HEK293T (cell line): ENCODE measurements around the gene NAV2.

Experiments used
- FOXM1 ChIP-seq: fragments of 450-650 bp; IDR thresholded peaks from 2 replicates; pipeline ENCODE4 v1.6.1; 2017; ENCODE audit warnings: mild to moderate bottlenecking, borderline replicate concordance
- HDGF ChIP-seq: fragments of 450-650 bp; IDR thresholded peaks from 2 replicates; pipeline ENCODE4 v1.6.1; 2017; ENCODE audit warnings: antibody characterized with exemption, borderline replicate concordance
- PKNOX1 ChIP-seq: fragments of 450-650 bp; IDR thresholded peaks from 2 replicates; pipeline ENCODE4 v1.6.1; 2016
- SP1 ChIP-seq: fragments of 450-650 bp; IDR thresholded peaks from 2 replicates; pipeline ENCODE4 v1.6.1; 2017
- TARDBP ChIP-seq: fragments of 450-650 bp; IDR thresholded peaks from 2 replicates; pipeline ENCODE4 v1.6.1; 2016

GRCh38 chr11:20114588-20114987 is 402.0 kb downstream of the NAV2 start:
- TF ChIP-seq FOXM1 (no peak), SP1 (no peak), PKNOX1 (no peak), HDGF (no peak), TARDBP (no peak)
